ENCODE measurements around the gene COX6B1. TPM values are rescaled to one million over a fixed set of nuclear protein-coding genes. Genes with fewer than 3 reads are reported as not detected.
A peak's percentile ranks its signal among the peaks of the same experiment; 100 is the strongest.
"Not testable (repeated sequence)": the region's sequence is repeated elsewhere in the genome, so short reads cannot be mapped to it uniquely, and the experiment has no call there.

The COX6B1 gene
- total RNA-seq, 1 donor = 165 TPM

- no peak overlapping the region for H3K4me3 ChIP-seq (ENCODE audit: low read depth, low read length)
- DNase-seq (ENCODE audit: low read depth) = no peak
- TF ChIP-seq CTCF (IDR thresholded peaks at IDR 0.05; ENCODE audit: insufficient read depth, low read depth, low read length) = no peak
Measured at GRCh38 chr19:35645680-35646511, 2.2 kb upstream of the COX6B1 start.

GRCh38 chr19:35650581-35650980, 2.5 kb downstream of the COX6B1 start:
- H3K4me3 ChIP-seq (ENCODE audit: low read depth, low read length) = no peak overlapping the region
- TF ChIP-seq CTCF (IDR thresholded peaks at IDR 0.05; ENCODE audit: insufficient read depth, low read depth, low read length) = no peak
- DNase-seq (ENCODE audit: low read depth) = no peak

- not testable (repeated sequence) for DNase-seq (ENCODE audit: low read depth); H3K4me3 ChIP-seq (ENCODE audit: low read depth, low read length)
Measured at GRCh38 chr19:35654828-35655227, 6.7 kb downstream of the COX6B1 start.

GRCh38 chr19:35655600-35655999, 7.5 kb downstream of the COX6B1 start:
- no peak for TF ChIP-seq CTCF (IDR thresholded peaks at IDR 0.05; ENCODE audit: insufficient read depth, low read depth, low read length)
- DNase-seq (ENCODE audit: low read depth) = no peak
- H3K4me3 ChIP-seq (ENCODE audit: low read depth, low read length) = no peak overlapping the region

- no peak for TF ChIP-seq CTCF (IDR thresholded peaks at IDR 0.05; ENCODE audit: insufficient read depth, low read depth, low read length)
- DNase-seq (ENCODE audit: low read depth) = no peak
- H3K4me3 ChIP-seq (ENCODE audit: low read depth, low read length) = no peak overlapping the region
Measured at GRCh38 chr19:35656700-35657099, 8.6 kb downstream of the COX6B1 start.

- H3K4me3 ChIP-seq (ENCODE audit: low read depth, low read length) = no peak overlapping the region
- TF ChIP-seq CTCF (IDR thresholded peaks at IDR 0.05; ENCODE audit: insufficient read depth, low read depth, low read length) = peak; percentile 17
- no peak for DNase-seq (ENCODE audit: low read depth)
Measured at GRCh38 chr19:35657904-35658700, 10.0 kb downstream of the COX6B1 start.

- no peak for DNase-seq (ENCODE audit: low read depth)
- no peak for TF ChIP-seq CTCF (IDR thresholded peaks at IDR 0.05; ENCODE audit: insufficient read depth, low read depth, low read length)
- no peak overlapping the region for H3K4me3 ChIP-seq (ENCODE audit: low read depth, low read length)
Measured at GRCh38 chr19:35661995-35662340, 13.8 kb downstream of the COX6B1 start.
